OCI-LY7 (cell line): ENCODE results near the gene IL2RA.

Experiments used
- CTCF ChIP-seq: fragments of 200-600 bp; sonication (generic); conservative IDR thresholded peaks from 2 replicates; pipeline ENCODE4 v1.5.1; 2014; ENCODE audit warnings: mild to moderate bottlenecking, antibody characterized with exemption, low read length, moderate library complexity, mixed read lengths
- EZH2phosphoT487 ChIP-seq: fragments of 200-600 bp; sonication (generic); IDR thresholded peaks from 2 replicates; pipeline ENCODE4 v1.6.1; 2018; ENCODE audit warnings: low read depth, borderline replicate concordance, mild to moderate bottlenecking, mixed run types, antibody characterized with exemption, low read length, moderate library complexity, mixed read lengths

- TF ChIP-seq CTCF (no peak), EZH2phosphoT487 (no peak)
Measured at GRCh38 chr10:6027929-6028328, 34.2 kb downstream of the IL2RA start.
